ENCODE measurements around the gene NR0B2. TPM values are rescaled to one million over a fixed set of nuclear protein-coding genes. Genes with fewer than 3 reads are reported as not detected.

The NR0B2 gene
- total and polyA plus RNA-seq, 2 of the 13 experiments (the other 11 are each of a cell fraction or from before 2014, with no cell fraction given): 72.5 to 133 TPM

DNA sequence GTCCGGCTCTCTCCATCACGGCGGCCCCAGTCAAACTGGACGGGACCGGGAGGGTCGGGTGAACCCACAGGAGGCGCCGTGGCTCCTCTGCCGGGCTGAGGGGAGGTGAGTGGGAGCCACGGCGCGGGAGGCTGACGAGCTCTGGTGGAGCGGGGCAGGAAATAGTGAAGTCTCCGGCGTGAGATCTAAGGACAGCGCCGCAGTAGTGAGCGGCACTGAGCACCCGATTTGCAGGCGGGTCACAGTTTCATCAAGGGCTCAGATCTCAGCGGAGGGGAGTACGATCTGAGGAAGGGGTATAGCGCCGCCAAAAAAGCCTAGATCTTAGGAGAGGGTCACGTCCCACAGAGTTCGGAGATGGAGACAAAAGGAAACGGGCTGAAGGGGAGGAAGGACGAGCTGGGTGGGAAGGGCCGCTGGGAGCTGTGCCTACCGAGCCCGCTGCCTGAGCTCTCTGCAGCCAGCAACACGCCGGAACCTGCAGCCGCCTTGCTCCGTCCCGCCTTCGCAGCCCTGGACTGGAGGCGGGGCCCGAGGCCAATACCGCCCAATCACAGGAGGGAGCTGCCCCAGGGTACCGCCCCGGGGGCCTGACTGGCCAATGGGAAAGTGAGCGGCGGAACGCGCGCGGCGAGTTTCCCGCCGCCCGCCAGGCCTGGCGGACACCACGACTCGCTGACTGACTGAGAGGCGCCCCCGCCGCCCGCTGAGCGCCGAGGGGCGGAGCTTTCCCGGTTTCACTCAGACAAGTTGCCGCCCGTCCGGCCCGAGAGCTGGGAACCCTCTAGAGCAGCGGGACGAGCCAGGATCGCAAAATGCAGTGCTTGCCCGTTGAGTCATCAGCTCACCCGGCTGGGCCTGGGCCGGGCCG, 48.9 kb downstream of the NR0B2 start (continued):
- TF ChIP-seq SOX6 (IDR thresholded peaks at IDR 0.05): no peak
- peak; percentile 44; the same call in 1 of the 2 replicates for TF ChIP-seq SOX6 (CRISPR knock-in tag; IDR thresholded peaks at IDR 0.05)
- TF ChIP-seq DNMT1 (CRISPR knock-in tag; IDR thresholded peaks at IDR 0.05): peak; percentile 72; the same call in 1 of the 2 replicates
- peak; percentile 27; the same call in 1 of the 2 replicates for TF ChIP-seq EEA1 (CRISPR knock-in tag; IDR thresholded peaks at IDR 0.05; ENCODE audit: borderline replicate concordance)
- peak; percentile 63; the same call in 1 of the 2 replicates for TF ChIP-seq SP5 (CRISPR knock-in tag; IDR thresholded peaks at IDR 0.05; ENCODE audit: borderline replicate concordance, low read depth)
- TF ChIP-seq ZIK1 (CRISPR knock-in tag; IDR thresholded peaks at IDR 0.05; ENCODE audit: borderline replicate concordance, low read depth): no peak
- no peak for TF ChIP-seq KLF13 (CRISPR knock-in tag; IDR thresholded peaks at IDR 0.05)
- peak; percentile 76 for TF ChIP-seq SALL1 (CRISPR knock-in tag; IDR thresholded peaks at IDR 0.05)
- no peak for TF ChIP-seq ZNF256 (CRISPR knock-in tag; conservative IDR thresholded peaks at IDR 0.05)
- peak; percentile 40; the same call in 1 of the 2 replicates for TF ChIP-seq ZNF607 (CRISPR knock-in tag; IDR thresholded peaks at IDR 0.05; ENCODE audit: borderline replicate concordance)
- peak; percentile 88; the same call in 1 of the 2 replicates for TF ChIP-seq ARNT2 (CRISPR knock-in tag; IDR thresholded peaks at IDR 0.05; ENCODE audit: low read depth)
- TF ChIP-seq ASH2L (IDR thresholded peaks at IDR 0.05; ENCODE audit: insufficient read length, low read depth, low read length): peak; percentile 45
- TF ChIP-seq, protein P1, sequence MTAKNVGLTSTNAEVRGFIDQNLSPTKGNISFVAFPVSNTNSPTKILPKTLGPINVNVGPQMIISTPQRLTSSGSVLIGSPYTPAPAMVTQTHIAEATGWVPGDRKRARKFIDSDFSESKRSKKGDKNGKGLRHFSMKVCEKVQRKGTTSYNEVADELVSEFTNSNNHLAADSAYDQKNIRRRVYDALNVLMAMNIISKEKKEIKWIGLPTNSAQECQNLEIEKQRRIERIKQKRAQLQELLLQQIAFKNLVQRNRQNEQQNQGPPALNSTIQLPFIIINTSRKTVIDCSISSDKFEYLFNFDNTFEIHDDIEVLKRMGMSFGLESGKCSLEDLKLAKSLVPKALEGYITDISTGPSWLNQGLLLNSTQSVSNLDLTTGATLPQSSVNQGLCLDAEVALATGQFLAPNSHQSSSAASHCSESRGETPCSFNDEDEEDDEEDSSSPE (CRISPR knock-in tag; IDR thresholded peaks at IDR 0.05): peak; percentile 98
- peak; percentile 52 for TF ChIP-seq KAT8 (CRISPR knock-in tag; IDR thresholded peaks at IDR 0.05)
- TF ChIP-seq XRCC5 (optimal IDR thresholded peaks at IDR 0.05; ENCODE audit: low read length): peak; percentile 25
- no peak for TF ChIP-seq ZNF331 (CRISPR knock-in tag; IDR thresholded peaks at IDR 0.05)
- peak; percentile 64 for TF ChIP-seq ZFY (CRISPR knock-in tag; IDR thresholded peaks at IDR 0.05)
- TF ChIP-seq GLI4 (CRISPR knock-in tag; IDR thresholded peaks at IDR 0.05; ENCODE audit: borderline replicate concordance): no peak; the same call in 1 of the 2 replicates
- peak; percentile 76 for TF ChIP-seq ZNF263 (CRISPR knock-in tag; IDR thresholded peaks at IDR 0.05)
- no peak for TF ChIP-seq CCAR2 (optimal IDR thresholded peaks at IDR 0.05; ENCODE audit: low read depth, low read length)
- TF ChIP-seq PHF21A (CRISPR knock-in tag; IDR thresholded peaks at IDR 0.05): peak; percentile 61; the same call in 1 of the 2 replicates
- no peak for TF ChIP-seq NR2F6 (IDR thresholded peaks at IDR 0.05)
- no peak for TF ChIP-seq NR2F6 (CRISPR knock-in tag; IDR thresholded peaks at IDR 0.05)
- TF ChIP-seq ZNF598 (CRISPR knock-in tag; IDR thresholded peaks at IDR 0.05; ENCODE audit: borderline replicate concordance): 0 out of 2 replicates have a peak, but pooled peaks have one; percentile 26
- peak; percentile 92 for TF ChIP-seq TAF1 (CRISPR knock-in tag; IDR thresholded peaks at IDR 0.05)
- no peak for TF ChIP-seq ZNF329 (CRISPR knock-in tag; IDR thresholded peaks at IDR 0.05; ENCODE audit: low read depth)
- TF ChIP-seq, protein P2, sequence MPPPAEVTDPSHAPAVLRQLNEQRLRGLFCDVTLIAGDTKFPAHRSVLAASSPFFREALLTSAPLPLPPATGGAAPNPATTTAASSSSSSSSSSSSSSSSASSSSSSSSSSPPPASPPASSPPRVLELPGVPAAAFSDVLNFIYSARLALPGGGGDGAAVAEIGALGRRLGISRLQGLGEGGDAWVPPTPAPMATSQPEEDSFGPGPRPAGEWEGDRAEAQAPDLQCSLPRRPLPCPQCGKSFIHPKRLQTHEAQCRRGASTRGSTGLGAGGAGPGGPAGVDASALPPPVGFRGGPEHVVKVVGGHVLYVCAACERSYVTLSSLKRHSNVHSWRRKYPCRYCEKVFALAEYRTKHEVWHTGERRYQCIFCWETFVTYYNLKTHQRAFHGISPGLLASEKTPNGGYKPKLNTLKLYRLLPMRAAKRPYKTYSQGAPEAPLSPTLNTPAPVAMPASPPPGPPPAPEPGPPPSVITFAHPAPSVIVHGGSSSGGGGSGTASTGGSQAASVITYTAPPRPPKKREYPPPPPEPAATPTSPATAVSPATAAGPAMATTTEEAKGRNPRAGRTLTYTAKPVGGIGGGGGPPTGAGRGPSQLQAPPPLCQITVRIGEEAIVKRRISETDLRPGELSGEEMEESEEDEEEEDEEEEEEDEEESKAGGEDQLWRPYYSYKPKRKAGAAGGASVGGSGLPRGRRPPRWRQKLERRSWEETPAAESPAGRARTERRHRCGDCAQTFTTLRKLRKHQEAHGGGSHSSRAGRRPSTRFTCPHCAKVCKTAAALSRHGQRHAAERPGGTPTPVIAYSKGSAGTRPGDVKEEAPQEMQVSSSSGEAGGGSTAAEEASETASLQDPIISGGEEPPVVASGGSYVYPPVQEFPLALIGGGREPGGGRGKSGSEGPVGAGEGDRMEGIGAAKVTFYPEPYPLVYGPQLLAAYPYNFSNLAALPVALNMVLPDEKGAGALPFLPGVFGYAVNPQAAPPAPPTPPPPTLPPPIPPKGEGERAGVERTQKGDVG (CRISPR knock-in tag; IDR thresholded peaks at IDR 0.05; ENCODE audit: borderline replicate concordance): 0 out of 2 replicates have a peak, but pooled peaks have one; percentile 7
- 0 out of 2 replicates have a peak, but pooled peaks have one; percentile 50 for TF ChIP-seq ZNF619 (CRISPR knock-in tag; IDR thresholded peaks at IDR 0.05)

Measured in HepG2 (cell line).